Raji (cell line): ENCODE measurements around the gene MPC1.

Experiments
- POLR2A ChIP-seq: IDR thresholded peaks from 2 replicates; pipeline ENCODE4 v1.6.1; 2011; ENCODE audit warnings: low read depth, low read length, control low read depth; ENCODE audit not compliant: insufficient read depth

The MPC1 gene

DNA sequence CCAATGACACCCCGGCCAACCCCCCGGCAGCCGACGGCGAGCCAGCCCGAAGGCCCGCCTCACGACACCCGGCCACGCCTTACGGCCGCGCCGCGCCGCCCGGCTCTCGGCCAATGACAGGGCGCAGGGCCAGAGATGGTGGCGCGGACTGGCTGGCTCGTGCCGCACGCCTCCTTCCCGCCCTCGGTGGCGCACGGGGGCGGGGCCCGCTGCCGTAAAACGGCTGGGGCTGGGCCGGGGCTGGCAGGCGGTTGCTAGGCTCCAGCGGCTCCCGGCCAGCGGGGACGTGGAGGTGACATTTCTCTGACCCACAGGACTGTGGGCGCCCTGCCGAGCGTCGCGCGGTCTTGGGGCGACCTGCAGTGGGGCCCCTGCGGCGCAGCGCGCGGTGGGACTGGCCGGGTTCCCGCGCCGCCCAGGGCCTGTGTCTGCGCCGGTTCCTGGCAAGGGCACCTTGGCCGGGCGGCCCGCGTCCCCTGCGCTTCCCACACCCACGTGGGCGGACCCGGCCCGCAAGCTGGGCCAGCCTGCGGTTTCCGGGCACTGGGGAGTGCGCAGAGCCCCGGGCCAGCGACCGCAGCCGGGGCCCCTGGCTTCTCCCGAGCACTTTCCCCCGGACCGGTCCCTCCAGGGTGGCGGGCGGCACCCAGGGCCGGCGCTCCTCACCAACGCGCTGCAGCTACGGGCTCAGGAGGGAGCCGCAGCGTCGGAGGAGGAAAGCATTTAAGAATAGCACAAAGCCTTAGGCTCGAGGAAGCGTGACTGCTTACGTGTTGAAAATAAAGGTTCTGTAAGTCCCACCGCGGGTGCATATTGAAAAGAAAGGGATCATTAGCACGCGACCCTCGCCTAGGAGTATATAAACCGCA is at the start of gene MPC1:
Gene MPC1, minus strand, starts transcription at position 8 of the 869 bp plus-strand sequence. CDS start 64 bp downstream, outside the sequence.
- peak; percentile 96 for TF ChIP-seq POLR2A

DNA sequence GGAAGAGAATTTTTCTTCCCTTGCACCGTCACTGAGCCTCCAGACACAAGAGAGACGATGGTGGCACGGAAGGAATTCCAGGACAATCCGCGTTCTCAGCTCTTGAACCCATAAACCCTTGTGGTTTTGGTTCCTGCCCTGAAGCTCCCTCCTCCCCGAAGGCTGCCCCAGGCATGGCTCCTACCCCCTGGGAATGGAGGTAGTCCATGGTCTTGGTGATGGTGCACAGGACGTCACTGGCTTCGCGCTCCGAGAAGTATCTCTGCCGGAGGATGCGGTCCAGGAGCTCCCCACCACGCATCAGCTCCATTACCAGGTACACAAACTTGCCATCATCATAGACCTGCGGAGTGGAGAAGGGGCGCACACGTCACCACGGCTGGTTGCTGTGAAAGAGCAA is 47.5 kb upstream of the MPC1 start:
- TF ChIP-seq POLR2A = no peak

DNA sequence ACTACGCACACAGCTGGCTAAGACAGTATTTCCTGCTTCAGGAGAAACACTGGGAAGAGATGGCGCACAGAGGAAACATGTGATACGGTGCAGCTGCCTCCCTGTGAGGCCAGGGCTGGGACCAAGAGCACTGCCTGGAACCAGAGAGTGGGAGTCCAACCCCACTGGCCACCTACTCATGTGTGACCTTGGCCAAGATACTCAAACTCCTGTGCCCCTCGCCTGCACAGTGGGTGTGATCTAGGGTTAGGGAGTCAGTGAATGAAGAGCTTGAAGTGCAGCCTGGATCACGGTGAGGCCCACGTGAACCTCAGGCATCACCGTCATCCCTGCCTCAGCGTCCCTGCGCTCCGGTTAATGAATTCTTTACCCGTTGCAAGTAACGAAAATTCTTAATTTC is 41.7 kb upstream of the MPC1 start:
- TF ChIP-seq POLR2A = no peak

DNA sequence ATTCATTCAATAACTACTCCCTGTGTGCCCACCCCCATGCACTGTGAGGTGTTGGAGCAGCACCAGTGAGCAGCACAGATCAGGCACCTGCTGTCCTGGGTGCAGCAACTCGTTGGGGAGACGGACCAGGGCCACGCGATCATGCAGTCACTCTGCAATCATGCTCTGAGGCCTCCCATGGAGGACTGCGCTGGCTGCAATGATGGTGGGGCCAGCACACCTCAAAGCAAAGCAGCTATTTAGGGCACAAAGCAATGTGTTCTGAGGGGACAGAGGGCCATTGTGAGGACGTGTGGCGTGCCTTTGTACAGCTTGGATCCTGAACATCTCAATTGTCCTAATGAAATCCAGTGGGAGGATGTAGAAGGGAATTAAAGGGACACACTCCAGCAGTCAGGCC is 41.0 kb upstream of the MPC1 start:
- no peak for TF ChIP-seq POLR2A

DNA sequence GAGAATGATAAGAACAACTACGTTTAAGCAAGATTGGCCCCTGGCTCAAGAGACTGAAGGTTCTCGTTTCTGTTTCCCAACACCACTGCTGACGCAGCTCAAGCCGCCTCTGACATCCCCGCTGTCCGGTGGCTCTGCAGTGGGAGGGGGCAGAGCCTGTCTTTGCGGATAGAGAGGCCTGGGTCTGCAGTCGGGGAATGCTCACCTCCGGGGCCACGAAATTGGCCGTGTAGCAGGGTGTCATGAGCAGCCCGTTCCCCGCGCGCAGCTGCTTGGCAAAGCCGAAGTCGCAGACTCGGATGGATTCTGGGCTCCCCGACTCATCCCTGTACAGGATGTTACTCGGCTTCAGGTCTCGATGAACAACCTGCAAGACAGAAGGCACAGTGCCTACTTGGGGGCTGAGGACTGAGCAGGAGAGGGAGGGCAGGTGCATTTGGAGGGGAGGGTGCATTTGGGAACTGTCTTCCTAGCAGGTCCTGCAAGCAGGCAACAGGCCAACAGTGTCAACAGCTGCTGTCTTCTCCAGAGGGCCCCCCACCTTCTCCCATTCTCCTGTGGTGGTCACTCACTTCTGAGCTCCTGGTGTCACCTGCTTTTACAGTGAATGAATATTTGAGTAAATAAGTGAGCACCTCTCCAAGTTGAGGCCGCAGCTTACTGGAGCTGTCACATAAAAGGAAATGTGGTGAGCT is 40.5 kb upstream of the MPC1 start:
- no peak for TF ChIP-seq POLR2A

DNA sequence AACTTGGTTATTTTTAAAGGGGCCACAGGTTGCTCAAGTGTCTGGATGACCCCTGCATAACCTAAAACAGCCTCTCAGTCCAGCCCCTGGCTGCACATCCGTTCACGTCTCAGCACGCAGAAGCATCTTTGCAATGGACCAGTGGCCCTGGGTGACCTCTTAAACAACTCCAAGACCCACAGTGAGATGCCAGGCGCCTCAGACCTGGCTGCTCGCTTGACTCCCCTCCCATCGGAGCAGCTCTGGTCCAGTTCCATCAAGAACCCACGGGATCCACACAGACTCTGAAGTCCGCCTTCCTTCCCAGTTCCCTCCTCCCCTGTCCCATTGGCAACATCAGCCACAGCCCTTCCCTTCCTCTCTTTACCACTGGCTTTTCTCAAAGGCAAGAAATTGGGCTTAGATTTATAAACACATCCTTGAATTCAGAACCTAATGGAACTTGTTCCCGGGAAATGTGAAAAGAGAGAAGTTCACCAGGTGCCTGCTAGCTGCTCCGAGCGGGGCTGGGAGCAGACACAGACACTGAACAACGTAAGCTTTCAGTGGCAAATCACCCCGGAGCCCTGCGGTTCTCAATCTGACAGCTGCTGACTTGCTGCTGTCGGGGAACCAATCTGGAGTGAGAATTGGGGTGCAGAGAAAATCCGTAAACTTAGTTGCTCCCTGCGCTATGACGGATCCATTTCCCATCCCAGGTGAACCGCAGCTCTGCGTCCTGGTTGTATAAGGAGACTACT is 39.6 kb upstream of the MPC1 start:
- TF ChIP-seq POLR2A = no peak

DNA sequence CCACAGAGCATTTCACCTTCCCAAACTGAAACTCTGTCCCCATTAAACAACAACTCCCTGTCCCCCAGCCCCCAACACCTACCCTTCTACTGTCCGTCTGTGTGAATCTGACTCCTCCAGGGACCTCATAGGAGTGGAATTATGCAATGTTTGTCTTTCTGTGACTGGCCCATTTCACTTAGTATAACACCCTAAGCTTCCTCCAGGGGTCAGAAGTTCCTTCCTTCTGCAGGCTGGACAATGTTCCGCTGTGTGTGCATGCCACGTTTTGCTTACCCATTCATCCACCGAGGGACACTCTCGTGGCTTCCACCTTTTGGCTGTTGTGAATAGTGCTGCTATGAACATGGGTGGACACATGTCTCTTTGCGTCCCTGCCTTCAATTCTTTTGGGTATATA is 37.6 kb upstream of the MPC1 start:
- TF ChIP-seq POLR2A = no peak

DNA sequence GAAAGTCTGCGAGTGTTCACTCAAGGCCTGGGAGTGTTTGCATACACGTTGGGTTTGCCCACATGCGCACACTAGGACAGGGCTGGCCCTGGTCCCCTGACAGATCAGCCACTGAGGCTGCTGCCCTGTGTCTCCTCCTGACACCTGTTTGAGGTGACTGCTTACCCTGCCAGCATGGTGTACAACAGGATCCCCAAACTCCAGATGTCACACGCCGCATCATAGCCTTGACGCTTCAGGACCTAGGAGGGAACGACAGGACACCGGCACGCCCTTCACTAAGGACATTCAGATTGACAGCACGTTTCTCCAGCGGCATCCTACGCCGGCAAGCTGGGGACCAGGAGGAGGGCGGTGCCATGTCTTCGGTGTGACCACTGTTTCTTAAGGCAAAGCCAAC is 37.0 kb upstream of the MPC1 start:
- TF ChIP-seq POLR2A = no peak

DNA sequence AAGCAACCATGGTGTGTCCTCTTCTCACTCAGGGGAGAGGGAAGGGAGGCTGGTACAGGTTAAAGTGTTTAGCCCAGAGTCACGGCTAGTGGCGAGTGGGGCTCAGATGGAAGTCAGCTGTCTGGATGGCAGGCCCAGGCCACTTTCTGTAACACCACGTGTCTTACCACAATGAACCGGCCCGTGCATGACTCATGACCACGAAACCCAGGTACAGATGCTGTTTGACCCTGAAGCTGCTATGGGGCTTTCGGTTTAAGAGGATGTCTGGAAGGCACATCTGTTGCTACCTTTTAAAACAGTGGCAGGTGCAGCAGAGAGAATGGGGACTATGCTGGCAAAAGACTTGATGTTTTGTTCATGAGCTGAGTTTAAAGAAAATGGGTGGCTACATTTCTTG is 36.5 kb upstream of the MPC1 start:
- no peak for TF ChIP-seq POLR2A

DNA sequence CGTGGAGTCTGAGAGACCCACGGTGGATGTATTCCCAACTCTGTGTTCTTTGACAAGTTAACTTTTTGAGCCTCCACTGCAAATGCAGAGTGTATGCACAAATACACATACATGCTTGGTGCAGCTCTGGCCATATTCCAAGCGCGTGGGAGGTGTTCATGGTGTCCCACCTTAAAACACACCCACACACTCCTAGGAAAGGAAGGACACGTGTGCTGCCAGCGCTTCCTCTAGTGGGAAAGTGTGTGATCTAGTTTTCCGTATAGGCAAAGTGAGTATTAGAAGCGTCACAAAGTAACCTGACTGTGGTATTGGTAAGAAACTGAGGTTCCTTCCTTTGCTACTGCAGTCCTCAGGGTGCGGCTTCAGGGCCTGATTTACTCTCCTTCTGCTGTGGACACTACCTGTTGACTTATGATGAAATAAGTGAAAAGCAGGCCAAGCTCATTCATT is 36.0 kb upstream of the MPC1 start:
- TF ChIP-seq POLR2A = no peak

DNA sequence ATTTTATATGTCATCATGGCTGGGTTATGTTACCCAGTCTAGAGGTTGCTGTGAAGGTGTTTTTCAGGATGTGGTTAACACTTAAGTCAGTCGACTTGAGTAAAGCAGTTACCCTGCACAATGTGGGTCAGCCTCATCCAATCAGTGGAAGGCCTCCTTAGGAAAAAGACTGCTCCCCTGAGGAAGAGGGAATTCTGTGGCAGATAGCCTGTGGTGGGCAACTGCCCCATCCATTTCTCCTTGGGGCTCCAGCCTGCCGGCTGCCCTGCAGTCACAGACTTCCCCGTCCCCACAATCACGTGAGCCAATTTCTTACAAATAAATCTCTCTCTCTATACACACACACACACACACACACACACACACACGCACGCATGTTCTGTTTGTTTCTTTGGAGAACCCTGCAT is 34.5 kb upstream of the MPC1 start:
- TF ChIP-seq POLR2A = no peak

DNA sequence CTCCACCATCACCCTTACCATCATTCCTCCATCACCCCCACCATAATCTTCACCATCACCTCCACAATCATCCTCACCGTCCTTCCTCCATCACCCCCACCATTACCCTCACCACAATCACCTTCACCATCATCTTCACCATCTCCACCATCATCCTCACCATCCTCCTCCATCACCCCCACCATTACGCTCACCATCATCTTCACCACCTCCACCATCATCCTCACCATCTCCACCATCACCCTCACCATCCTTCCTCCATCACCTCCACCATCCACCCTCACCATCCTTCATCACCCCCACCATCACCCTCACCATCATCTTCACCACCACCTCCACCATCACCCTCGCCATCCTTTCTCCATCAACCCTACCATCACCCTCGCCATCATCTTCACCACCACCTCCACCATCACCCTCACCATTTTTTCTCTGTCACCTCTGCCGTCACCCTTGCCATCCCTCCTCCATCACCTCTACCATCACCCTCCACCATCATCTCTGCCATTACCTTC is 33.1 kb upstream of the MPC1 start:
- TF ChIP-seq POLR2A = no peak

DNA sequence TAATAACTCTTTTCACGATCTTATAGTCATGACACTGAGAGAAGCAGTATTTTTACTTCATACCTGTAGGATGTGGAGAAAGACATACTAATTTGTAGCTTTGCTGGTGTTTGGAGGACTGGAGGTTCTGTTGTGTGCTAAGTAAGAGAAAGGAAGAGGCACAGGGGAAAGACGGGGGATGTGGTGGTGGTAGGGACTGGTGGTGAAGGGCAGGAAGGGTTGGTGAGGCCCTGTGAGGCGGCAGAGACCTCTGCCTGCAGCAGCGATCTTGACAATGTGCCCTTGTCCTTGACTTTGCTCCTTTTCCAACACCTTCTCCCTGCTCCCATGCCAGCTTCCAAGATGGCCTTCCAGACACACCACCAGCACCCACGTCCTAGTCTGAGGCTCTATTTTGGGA is 32.6 kb upstream of the MPC1 start:
- no peak for TF ChIP-seq POLR2A

DNA sequence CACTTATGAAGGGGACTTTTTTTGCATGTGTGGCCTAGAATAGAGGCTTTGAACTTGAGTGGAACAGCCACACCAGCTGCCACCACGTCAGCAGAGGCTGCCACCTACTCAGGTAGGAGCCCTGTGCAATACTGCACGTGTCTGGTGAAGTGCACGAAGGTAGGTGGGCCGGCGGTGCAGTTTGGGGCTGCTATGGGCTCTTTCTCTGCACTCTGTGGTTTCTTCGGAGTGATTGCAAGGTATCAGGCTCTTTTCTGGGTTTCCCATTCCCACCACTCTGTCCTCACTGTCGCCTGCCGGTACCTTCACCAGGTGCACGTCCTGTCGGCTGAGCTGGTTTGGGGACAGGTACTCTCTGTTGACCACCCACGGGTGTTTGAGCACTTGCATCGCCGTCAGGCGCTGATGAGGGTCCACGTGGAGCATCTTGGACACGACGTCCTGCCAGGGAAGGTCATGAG is 30.8 kb upstream of the MPC1 start:
- no peak for TF ChIP-seq POLR2A

DNA sequence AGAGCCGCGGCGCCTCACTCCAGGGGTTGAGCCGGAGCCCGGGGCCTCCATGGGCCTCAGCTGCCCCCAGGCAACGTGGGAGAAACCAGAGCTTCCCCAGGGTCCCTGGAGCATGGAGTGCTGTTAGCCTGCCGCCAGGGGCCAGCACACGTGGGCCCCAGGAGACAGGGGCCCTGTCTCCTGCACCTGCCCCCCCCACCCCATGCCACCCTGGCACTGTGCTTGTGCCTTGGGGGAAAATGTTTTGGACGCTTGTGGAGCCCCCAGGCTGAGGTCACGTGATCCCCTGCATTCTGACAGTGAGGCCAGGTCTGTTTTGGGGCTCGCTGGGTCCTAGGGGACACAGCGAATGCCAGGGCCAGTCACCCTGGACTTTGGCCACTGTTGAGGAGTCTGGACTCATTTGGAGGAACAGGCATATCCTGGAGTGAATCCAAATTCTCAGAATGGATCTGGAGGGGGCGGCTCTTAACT is 30.2 kb upstream of the MPC1 start:
- no peak for TF ChIP-seq POLR2A
